ENCODE results near the gene OVAAL. TPM values are rescaled to one million over a fixed set of nuclear protein-coding genes. Genes with fewer than 3 reads are reported as not detected.

Gene OVAAL
- total RNA-seq, 2 experiments from 2014 or later: not detected

DNA sequence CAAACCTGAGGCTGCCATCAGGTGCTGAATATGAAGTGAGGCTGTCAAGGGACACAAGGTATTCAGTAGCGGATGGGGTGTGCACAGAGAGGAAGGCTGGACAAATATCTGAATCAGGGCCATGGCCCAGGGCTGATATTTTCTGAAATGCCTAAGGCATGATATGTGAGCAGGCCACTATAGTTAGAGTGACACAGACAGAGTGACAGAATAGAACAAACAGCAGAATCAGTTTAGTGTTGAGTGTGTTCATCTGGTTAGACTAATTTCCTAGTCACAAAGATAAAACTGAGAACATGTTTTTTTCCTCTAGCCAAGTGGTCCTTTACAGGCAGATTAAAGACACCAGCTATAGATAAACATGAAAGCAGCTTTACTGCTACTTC, 3.9 kb downstream of the OVAAL start:
- no peaks in the 10 kb centered on the region for H3K36me3 Mint-ChIP-seq
- H3K4me3 Mint-ChIP-seq: no peak overlapping the region
- H3K9me3 Mint-ChIP-seq: no peaks in the 10 kb centered on the region
- H3K27ac Mint-ChIP-seq: no peak overlapping the region
- ChIA-PET CTCF (no interaction called here), POLR2A (interaction anchor here (1.3 kb wide), 1 partner anchor 26 kb away, joined by 4 read pairs; no protein-coding TSS in a partner anchor)
- H3K4me1 Mint-ChIP-seq (ENCODE audit: low read depth): no peaks in the 10 kb centered on the region
- no peak for DNase-seq
- intact Hi-C loops (cut with micrococcal nuclease): no loop called here
- peaks cover 23% of the 10 kb centered on the region for H3K27me3 Mint-ChIP-seq

DNA sequence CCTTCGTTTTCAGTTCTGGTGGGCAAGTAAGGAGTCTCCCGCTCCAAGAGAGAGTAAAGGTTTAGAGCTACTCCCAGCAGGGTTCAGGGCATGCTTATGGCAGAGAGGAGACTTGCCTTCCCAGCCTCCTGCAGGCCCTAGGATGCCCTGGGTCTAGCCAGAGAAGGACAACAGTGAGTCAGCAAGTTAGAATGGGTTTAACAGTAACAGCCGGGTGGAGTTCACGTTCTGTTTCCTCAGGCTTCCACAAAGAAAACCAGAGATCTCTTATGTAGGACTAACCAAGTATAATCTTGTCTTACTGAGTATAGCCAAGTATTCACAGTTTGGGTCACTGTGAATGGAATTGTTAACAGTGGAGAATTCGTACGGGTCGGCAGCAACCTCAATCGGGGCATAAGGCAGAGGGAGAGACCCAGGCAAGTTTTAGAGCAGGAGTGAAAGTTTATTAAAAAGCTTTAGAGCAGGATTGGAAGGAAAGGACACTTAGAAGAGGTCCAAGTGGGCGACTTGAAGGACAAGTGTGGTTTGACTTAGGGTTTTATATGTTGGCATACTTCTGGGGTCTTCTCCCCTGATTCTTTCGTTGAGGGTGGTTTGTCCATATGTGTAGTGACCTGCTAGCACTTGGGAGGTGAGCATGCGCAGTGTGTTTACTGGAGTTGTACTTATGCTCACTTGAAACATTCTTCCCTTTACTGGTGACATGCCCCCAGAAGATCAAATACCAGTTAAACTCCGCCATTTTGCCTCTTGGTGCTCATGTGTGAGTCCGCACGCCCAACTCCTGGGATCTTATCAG, 4.5 kb downstream of the OVAAL start:
- ChIA-PET CTCF (no interaction called here), POLR2A (no interaction called here)
- intact Hi-C loops (cut with micrococcal nuclease): no loop called here
- Mint-ChIP-seq H3K4me3 (no peak overlapping the region), H3K36me3 (no peaks in the 10 kb centered on the region), H3K27me3 (peaks cover 25% of the 10 kb centered on the region), H3K9me3 (no peaks in the 10 kb centered on the region), H3K27ac (no peak overlapping the region), H3K4me1 (ENCODE audit: low read depth) (no peaks in the 10 kb centered on the region)
- no peak for DNase-seq

DNA sequence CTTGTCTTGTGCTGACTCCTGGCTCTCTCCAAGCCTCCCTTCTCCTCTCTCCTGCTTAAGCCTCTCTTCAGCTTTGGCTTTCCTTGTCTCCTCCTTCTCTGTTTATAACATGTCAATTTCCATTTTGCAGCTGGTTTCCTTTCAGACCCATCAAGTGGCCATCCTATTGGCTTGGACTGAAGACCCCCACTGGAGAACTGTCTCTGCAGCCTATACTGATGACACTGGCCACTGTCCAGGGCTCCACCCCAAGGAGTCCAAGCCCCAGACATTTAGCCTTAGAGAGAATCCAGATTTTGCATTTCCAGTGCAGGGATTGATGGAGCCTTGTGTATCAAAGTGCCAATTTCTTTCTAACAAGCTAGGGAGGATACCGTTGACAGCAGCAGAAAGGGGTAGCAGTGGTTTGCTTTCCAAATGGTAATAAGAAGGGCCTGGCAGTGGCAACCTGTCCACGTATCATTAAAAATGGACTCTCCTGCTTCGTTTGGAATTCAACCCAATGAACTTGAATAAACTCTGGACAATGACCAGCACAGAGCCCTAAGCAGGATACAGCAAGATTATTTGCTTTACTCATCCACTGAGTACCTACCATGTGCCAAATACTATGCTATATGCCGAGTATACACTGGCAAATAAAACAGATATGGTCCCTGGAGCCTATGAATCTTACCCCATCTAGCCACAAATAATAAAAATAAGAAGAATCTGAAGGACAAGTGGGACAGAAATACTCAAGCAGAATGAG, 6.5 kb downstream of the OVAAL start:
- DNase-seq: no peak
- POLR2A ChIA-PET: no interaction called here
- Mint-ChIP-seq H3K4me3 (no peak overlapping the region), H3K27ac (no peak overlapping the region), H3K27me3 (peaks cover 22% of the 10 kb centered on the region), H3K4me1 (ENCODE audit: low read depth) (no peaks in the 10 kb centered on the region), H3K36me3 (no peaks in the 10 kb centered on the region), H3K9me3 (no peaks in the 10 kb centered on the region)
- intact Hi-C loops (cut with micrococcal nuclease): no loop called here
- CTCF ChIA-PET: interaction anchor here (1.0 kb wide), 1 partner anchor 276 kb away, joined by 3 read pairs; no protein-coding TSS in a partner anchor

DNA sequence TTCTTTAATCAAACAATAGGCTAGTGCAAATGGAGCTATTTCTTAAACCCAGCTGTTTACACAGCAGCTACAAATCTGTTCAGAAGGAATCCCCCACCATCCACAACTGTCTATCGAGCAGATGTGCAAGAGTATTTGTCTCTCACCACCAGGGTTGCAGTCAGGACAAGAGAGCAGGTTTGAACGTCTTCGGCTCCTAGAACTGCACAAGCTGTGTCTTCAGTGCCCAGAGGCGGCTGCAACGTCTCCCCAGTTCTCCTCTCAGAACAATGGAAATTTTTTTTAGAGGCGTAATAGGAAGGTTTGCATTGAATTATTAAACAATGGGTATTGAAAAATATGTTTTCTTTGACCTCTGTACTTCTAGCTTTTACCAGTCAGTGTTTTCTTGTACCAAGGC, 7.3 kb downstream of the OVAAL start:
- H3K9me3 Mint-ChIP-seq: no peaks in the 10 kb centered on the region
- H3K4me3 Mint-ChIP-seq: no peak overlapping the region
- no peak overlapping the region for H3K27ac Mint-ChIP-seq
- ChIA-PET POLR2A (no interaction called here), CTCF (interaction anchor here (1.0 kb wide), 1 partner anchor 275 kb away, joined by 3 read pairs; no protein-coding TSS in a partner anchor)
- intact Hi-C loops (cut with micrococcal nuclease): no loop called here
- no peaks in the 10 kb centered on the region for H3K36me3 Mint-ChIP-seq
- peaks cover 2% of the 10 kb centered on the region for H3K4me1 Mint-ChIP-seq (ENCODE audit: low read depth)
- peaks cover 21% of the 10 kb centered on the region for H3K27me3 Mint-ChIP-seq
- no peak for DNase-seq

DNA sequence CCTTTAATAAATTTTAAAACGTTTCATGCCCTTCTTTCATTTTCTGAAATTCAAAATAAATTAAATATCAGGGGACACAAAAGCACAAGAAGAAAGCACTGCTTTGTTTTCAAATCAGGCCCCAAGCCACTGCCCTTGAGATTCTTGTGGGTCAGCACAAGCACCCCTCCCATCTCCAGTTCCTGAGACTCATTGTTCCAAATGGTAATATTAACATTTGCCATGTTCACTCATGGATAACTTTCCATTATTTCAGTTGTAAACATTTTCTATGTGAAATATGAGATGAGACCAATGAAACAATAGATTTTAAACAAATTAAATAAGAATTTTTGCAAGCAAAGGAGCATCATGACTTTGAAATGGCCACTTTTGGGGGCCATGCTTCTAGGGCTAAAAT, 7.7 kb downstream of the OVAAL start:
- DNase-seq: no peak
- H3K4me1 Mint-ChIP-seq (ENCODE audit: low read depth): peaks cover 7% of the 10 kb centered on the region
- no peaks in the 10 kb centered on the region for H3K9me3 Mint-ChIP-seq
- H3K27ac Mint-ChIP-seq: no peak overlapping the region
- peaks cover 17% of the 10 kb centered on the region for H3K27me3 Mint-ChIP-seq
- no peaks in the 10 kb centered on the region for H3K36me3 Mint-ChIP-seq
- intact Hi-C loops (cut with micrococcal nuclease): no loop called here
- CTCF ChIA-PET: interaction anchor here (1.0 kb wide), 1 partner anchor 275 kb away, joined by 3 read pairs; no protein-coding TSS in a partner anchor
- POLR2A ChIA-PET: no interaction called here
- H3K4me3 Mint-ChIP-seq: no peak overlapping the region

DNA sequence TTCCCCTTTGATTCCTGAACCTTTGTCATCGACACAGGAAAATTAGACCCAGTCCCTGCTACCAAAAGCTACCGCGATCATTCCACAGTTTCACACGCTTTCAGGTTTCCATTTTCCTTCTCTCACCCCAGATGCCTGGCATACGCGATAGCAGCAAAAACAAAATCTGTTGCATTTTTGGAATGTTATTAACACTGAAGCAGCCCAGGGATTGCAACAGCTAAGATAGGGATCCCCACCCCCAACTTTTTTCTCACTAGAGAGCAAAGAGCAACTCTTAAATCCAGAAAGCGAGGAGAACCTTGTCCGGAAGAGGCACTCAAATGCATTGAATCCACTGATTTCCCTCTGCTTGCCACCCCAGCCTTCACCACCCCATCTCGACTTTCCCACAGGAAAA, 8.9 kb downstream of the OVAAL start:
- Mint-ChIP-seq H3K27ac (no peak overlapping the region), H3K27me3 (peaks cover 19% of the 10 kb centered on the region), H3K4me3 (no peak overlapping the region), H3K9me3 (no peaks in the 10 kb centered on the region), H3K4me1 (ENCODE audit: low read depth) (peaks cover 18% of the 10 kb centered on the region), H3K36me3 (no peaks in the 10 kb centered on the region)
- intact Hi-C loops (cut with micrococcal nuclease): no loop called here
- DNase-seq: no peak
- CTCF ChIA-PET: interaction anchor here (1.1 kb wide), 1 partner anchor 294 kb away, joined by 3 read pairs; no protein-coding TSS in a partner anchor
- POLR2A ChIA-PET: no interaction called here

DNA sequence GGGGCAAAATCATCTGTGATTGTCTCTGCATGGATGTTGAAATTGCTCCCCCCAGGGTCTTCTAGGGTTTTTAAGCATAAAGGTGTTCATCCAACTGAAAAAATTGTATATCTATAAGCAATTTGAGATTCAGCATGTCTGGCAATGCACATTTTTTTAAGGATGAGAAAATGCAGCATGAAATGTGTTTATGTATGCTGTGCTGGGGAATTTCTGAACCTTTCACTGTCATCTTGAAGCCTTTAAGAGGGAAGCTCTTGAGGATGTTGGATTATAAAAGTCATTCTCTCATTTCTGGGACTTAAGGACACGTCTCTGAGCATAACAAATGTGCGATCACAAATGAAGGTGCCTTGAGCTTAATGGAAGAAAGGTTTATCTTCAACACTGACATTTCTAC, 9.4 kb downstream of the OVAAL start:
- ChIA-PET CTCF (interaction anchor here (1.1 kb wide), 1 partner anchor 293 kb away, joined by 3 read pairs; no protein-coding TSS in a partner anchor), POLR2A (no interaction called here)
- no peak for DNase-seq
- Mint-ChIP-seq H3K27ac (no peak overlapping the region), H3K4me3 (no peak overlapping the region), H3K36me3 (no peaks in the 10 kb centered on the region), H3K27me3 (peaks cover 19% of the 10 kb centered on the region), H3K9me3 (no peaks in the 10 kb centered on the region), H3K4me1 (ENCODE audit: low read depth) (peaks cover 22% of the 10 kb centered on the region)
- intact Hi-C loops (cut with micrococcal nuclease): no loop called here

DNA sequence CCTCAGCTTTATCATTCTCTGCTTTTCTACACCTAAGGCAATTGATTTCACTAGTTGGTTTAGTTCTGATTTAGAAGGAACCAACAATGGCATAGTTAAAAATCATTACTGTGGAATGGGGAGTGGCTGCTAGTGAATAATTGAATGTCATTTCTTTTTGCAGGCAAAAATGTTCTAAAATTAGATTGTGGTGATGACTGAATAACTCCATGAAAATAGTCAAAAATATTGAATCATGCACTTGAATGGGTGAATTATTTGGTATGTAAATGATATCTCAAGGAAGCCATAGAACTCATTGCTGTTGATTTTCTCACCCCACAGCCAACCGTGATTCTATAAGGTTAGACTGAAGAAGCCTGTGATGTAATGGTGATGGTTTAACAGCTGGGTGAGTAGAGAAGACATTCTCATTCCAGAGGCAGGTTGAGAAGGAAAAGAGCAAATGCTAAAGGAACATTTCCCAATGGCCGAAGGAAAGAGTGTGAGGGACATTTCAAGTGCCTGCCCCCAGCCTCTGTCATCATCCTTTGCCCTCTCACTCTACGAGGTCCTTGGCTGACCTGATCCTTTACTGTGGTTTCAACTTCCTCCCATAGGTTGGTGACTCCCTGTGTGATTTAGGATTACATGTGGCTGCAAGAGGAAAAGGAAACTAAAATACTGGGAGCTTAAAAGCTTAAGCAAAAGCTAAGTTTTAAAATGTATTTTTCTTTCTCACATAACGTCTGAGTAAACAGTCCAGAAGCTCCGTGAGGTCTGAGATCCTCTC, 12.5 kb downstream of the OVAAL start:
- Mint-ChIP-seq H3K9me3 (no peaks in the 10 kb centered on the region), H3K4me3 (no peak overlapping the region), H3K36me3 (no peaks in the 10 kb centered on the region), H3K27ac (peak overlapping the region; percentile 48), H3K4me1 (ENCODE audit: low read depth) (peaks cover 22% of the 10 kb centered on the region), H3K27me3 (peaks cover 20% of the 10 kb centered on the region)
- intact Hi-C loops (cut with micrococcal nuclease): loop anchor here (5.0 kb wide), 1 partner anchor 521 kb away; no protein-coding TSS in a partner anchor
- DNase-seq: no peak
- CTCF ChIA-PET: interaction anchor here (1.0 kb wide), 1 partner anchor 293 kb away, joined by 3 read pairs; no protein-coding TSS in a partner anchor
- POLR2A ChIA-PET: interaction anchor here (0.6 to 1.7 kb wide), 2 partner anchors 15 to 44 kb away, joined by 3 to 5 read pairs; no protein-coding TSS in a partner anchor

DNA sequence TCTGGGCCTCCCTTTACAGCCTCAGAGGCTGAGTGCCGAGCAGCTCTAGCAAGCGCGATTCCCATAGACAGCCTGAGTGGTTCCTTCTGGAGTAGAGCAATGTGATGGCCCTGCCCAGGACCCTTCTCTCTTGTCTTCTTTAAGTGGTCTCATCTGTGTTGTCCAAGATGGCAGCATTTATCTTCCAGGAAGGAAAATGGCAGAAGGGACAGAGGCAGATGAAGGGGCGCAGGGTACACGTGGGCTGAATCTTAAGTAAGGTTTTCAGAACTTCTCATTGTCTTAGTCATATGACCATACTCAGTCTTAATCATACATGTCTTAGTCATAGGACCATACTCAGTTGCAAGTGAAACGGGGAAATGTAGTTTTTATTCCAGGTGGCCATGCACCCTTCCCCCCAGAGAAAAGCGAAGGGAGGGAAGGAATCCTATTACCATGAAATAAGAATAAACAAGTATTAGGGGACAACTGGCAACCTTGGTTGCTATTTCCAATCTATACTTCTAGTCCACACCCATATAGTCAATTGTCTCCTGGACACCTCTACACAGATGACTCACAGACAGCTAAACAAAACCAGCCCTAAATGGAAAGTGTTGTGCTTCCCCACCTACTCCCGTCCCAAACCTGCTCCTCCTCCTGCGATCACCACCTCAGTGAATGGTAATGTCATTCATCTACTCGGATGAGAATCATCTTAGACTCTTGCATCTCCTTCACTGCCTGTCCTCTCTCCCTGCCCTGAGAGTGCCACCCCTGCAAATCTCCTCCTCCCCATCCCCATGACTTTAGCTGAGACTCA, 13.3 kb downstream of the OVAAL start:
- H3K27ac Mint-ChIP-seq: peak overlapping the region; percentile 48
- H3K9me3 Mint-ChIP-seq: no peaks in the 10 kb centered on the region
- peaks cover 20% of the 10 kb centered on the region for H3K27me3 Mint-ChIP-seq
- H3K36me3 Mint-ChIP-seq: no peaks in the 10 kb centered on the region
- intact Hi-C loops (cut with micrococcal nuclease): loop anchor here (1.0 to 5.0 kb wide), 6 partner anchors 13 to 689 kb away; partner anchors contain the start of genes ACBD6, TOR1AIP1 and XPR1
- peak; percentile 77 for DNase-seq
- H3K4me3 Mint-ChIP-seq: peak overlapping the region; percentile 17
- H3K4me1 Mint-ChIP-seq (ENCODE audit: low read depth): peaks cover 22% of the 10 kb centered on the region
- ChIA-PET POLR2A (interaction anchor here (1.7 kb wide), 1 partner anchor 14 kb away, joined by 5 read pairs; no protein-coding TSS in a partner anchor), CTCF (interaction anchor here (1.0 to 1.2 kb wide), 2 partner anchors 289 to 292 kb away, joined by 3 to 4 read pairs; no protein-coding TSS in a partner anchor)

DNA sequence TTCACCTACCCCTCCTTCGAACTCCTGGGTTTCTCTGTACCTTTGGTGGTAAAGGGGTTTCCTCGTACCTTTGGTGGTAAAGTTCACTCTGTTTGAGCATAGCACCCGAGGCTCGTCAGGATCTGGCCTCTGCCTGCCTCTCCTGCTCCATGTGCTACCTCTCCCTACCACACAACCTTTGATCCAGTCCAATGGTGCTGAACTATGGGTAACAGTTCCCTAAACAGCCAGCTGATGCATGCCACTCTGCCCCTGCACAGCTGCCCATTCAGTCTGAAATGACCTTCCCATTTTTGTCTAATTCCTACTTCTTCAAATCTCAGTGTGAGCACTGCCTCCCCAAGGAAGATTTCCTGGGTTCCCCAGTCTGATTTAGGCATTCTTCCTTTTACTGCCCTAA, 14.0 kb downstream of the OVAAL start:
- Mint-ChIP-seq H3K36me3 (no peaks in the 10 kb centered on the region), H3K9me3 (no peaks in the 10 kb centered on the region), H3K27me3 (peaks cover 15% of the 10 kb centered on the region), H3K4me3 (no peak overlapping the region), H3K4me1 (ENCODE audit: low read depth) (peaks cover 22% of the 10 kb centered on the region), H3K27ac (no peak overlapping the region)
- intact Hi-C loops (cut with micrococcal nuclease): loop anchor here (1.0 to 5.0 kb wide), 6 partner anchors 13 to 690 kb away; partner anchors contain the start of genes ACBD6, TOR1AIP1 and XPR1
- ChIA-PET CTCF (interaction anchor here (1.2 kb wide), 1 partner anchor 289 kb away, joined by 4 read pairs; no protein-coding TSS in a partner anchor), POLR2A (interaction anchor here (1.7 kb wide), 1 partner anchor 13 kb away, joined by 5 read pairs; no protein-coding TSS in a partner anchor)
- no peak for DNase-seq

All from activated CD4-positive, alpha-beta memory T cell treated with anti-CD3 and anti-CD28 coated beads for 36 hours (primary cell).